Urinary bladder (tissue), 4 donors: ENCODE measurements around the gene ATP6V0A4. TPM values are rescaled to one million over a fixed set of nuclear protein-coding genes. Genes with fewer than 3 reads are reported as not detected.
A peak's percentile ranks its signal among the peaks of the same experiment; 100 is the strongest.

ENCODE experiments used
- DNase-seq: peaks from one replicate; pipeline ENCODE4 v3.0.0-alpha.2; 2015; ENCODE audit errors: extremely low spot score
- H3K27ac ChIP-seq: one replicate; pipeline ENCODE4 v1.5.1; 2013; ENCODE audit warnings: low read depth, mild to moderate bottlenecking, moderate library complexity
- H3K36me3 ChIP-seq: one replicate; pipeline ENCODE4 v1.6.1; 2013; ENCODE audit warnings: mild to moderate bottlenecking, moderate library complexity; ENCODE audit not compliant: insufficient read depth
- H3K4me1 ChIP-seq: one replicate; pipeline ENCODE4 v1.6.1; 2013; ENCODE audit warnings: mild to moderate bottlenecking, moderate library complexity; ENCODE audit not compliant: insufficient read depth
- H3K4me3 ChIP-seq: one replicate; pipeline ENCODE4 v1.5.1; 2013; ENCODE audit warnings: low read depth, low read length
- WGBS: extraction: QIAGEN DNeasy Blood & Tissue Kit; methylation state at CpG from one replicate; pipeline ENCODE4 v1.1.7; 2013; 5-methylcytosine and 5-hydroxymethylcytosine counted together
- polyA plus RNA-seq: library from polyadenylated mRNA; stranded (reverse); fragments of 200-250 nt; gene quantifications from one replicate; pipeline ENCODE4 v1.2.3, GENCODE V29; 2013
- total RNA-seq: library from RNA; depleted of rRNA; stranded (reverse); fragments of >200 nt; gene quantifications from one replicate; pipeline ENCODE4 v1.2.3, GENCODE V29; 2014
- donor health status: healthy with polysubstance abuse.
- donor health status: healthy.

The ATP6V0A4 gene
- total and polyA plus RNA-seq, 2 donors = 0.37 TPM; not detected in 1

DNA sequence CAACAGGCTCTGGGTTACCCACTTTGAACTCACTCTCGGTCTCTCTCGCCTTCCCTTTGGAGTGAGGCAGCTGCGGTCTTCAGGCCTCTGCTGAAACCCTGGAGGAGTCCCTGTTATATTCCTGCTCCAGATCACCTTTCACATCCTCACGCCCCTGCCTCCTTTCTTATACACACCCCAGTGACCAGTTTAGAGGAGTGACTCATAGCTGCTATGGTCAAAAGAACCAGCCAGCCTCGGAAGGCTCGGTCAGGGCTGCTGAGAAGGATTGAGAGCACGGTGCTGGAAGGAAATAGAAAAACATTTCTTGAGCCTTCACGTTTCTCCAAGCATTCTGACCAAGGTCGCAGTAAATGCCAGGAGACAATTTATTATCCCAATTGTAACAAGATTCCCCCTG is 68.6 kb downstream of the ATP6V0A4 start:
- WGBS = 80% methylated on average over 9 of the region's 9 CpGs
- H3K4me3 ChIP-seq = no peak overlapping the region
- no peaks in the 10 kb centered on the region for H3K36me3 ChIP-seq
- H3K4me1 ChIP-seq = no peaks in the 10 kb centered on the region
- no peak overlapping the region for H3K27ac ChIP-seq
- DNase-seq = no peak

DNA sequence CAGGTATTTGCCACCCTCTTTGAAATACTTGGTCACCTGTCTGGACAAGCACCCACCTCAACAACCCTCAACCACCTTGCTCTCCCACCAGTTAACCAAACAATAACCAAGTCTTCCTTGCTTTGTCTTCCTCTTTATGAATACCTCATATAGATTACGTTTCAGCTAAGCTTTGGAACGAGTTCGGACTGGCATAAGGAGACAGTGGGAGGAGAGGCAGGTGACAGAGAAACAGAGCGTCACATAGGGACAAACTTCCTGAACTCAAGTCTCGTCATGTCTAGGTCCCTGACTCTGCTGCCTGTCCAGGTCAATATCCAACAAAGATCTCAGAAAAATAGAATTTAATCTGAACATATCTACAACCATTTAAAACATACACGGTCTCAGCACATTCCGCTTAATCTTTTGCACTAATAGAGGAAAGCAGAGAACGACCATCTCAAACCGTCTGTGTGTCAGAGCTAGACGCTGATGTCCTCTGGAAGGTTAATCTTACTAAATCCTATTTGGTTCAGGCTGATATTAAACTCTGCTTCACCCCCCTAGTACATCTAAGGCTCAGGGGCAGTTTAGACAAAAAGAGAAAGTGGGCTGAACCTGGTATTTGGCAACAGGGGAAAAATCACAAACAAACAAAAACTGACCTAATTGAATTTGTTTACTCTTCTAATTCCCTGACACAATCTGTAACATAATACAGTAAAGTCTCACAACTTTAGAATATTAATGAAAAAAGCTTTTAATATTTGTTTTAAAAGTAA is 70.5 kb downstream of the ATP6V0A4 start:
- no peaks in the 10 kb centered on the region for H3K4me1 ChIP-seq
- peak; percentile 77 for DNase-seq
- H3K36me3 ChIP-seq = no peaks in the 10 kb centered on the region
- no peak overlapping the region for H3K27ac ChIP-seq
- WGBS = 44% methylated on average over 10 of the region's 10 CpGs
- H3K4me3 ChIP-seq = no peak overlapping the region

DNA sequence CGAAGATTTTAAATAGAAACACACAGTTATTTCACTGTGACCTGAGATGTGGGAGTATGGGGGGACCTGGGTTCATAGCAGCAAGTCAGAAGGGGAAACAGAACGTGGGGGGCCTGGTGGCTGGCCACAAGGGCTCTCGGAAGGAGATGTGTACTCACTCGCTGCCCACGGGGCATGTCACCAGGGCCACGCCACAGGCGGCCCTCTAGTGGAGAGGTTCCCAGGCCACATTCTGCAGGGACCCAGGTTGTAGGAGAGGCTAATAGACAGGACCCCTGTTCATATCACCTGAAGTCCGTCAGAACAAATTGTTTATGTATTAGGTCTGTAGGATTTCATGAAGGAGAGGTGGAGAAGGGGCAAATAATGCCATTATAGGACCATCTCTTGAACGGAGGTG is 71.7 kb downstream of the ATP6V0A4 start:
- Histone ChIP-seq H3K4me3 (no peak overlapping the region), H3K27ac (no peak overlapping the region), H3K36me3 (no peaks in the 10 kb centered on the region), H3K4me1 (no peaks in the 10 kb centered on the region)
- WGBS = 81% methylated on average over 9 of the region's 9 CpGs
- DNase-seq = no peak

DNA sequence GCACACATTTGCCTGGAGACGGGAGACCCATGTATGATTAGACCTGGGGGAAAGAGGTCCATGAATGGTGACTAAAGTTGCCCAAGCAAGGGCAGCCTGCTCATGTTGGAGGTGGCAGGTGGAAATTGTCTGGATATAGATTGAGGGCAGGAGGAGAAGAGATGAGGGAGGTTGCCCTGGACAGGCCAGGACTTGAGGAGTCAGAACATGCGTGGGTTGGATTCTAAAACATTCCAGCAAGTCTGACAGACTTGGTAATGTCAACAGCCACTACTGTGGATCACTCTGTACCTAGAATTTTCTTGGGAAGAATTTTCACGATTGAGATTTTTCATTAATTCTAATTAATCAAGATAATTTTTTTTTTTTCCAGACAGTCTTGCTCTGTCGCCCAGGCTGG is 77.7 kb downstream of the ATP6V0A4 start:
- no peaks in the 10 kb centered on the region for H3K4me1 ChIP-seq
- no peak overlapping the region for H3K27ac ChIP-seq
- no peak for DNase-seq
- 62% methylated on average over 4 of the region's 4 CpGs for WGBS
- H3K4me3 ChIP-seq = no peak overlapping the region
- H3K36me3 ChIP-seq = no peaks in the 10 kb centered on the region

DNA sequence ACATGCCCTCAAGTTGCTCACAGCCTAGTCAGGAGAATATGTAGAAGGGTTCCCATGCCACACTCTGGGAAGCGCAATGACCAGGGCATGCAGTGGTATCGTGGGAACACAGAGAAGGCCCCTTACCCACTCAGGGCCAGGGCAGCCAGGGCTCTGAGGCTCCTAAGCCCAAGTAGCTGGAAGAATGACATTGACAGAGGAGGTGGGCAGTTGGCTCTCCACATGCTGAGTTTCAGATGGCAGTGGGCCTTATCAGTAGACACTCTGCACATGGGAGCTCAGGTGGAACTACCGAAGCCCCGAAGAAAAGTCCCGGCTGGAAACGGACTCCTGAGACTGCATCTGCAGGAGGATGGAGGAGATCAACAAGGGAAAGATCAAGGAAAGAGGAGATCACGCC is 81.1 kb downstream of the ATP6V0A4 start:
- no peak overlapping the region for H3K4me3 ChIP-seq

DNA sequence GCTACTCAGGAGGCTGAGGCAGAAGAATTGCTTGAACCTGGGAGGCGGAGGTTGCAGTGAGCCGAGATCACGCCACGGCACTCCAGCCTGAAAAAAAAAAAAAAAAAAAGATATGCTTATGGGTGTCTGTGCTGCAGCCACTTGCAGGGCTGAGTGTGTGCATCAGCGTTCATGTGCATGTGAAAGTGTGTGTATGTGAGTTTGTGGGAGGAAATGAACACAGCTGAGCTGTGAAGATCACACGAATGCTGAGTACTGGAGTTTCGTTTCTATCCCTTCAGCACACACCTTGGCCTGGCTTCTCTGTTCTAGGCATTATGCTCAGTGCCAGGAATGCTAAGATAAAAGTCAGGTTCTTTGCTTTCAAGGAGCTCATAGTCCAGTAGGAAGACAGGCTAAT is 84.8 kb downstream of the ATP6V0A4 start:
- DNase-seq = no peak
- H3K4me1 ChIP-seq = no peaks in the 10 kb centered on the region
- H3K4me3 ChIP-seq = no peak overlapping the region
- H3K36me3 ChIP-seq = no peaks in the 10 kb centered on the region
- 90% methylated on average over 7 of the region's 7 CpGs for WGBS
- no peak overlapping the region for H3K27ac ChIP-seq

More for the DNA sequence above, 81.1 kb downstream of the ATP6V0A4 start:
- Histone ChIP-seq H3K36me3 (no peaks in the 10 kb centered on the region), H3K4me1 (no peaks in the 10 kb centered on the region), H3K27ac (no peak overlapping the region)
- 94% methylated on average over 7 of the region's 7 CpGs for WGBS
- DNase-seq = no peak

DNA sequence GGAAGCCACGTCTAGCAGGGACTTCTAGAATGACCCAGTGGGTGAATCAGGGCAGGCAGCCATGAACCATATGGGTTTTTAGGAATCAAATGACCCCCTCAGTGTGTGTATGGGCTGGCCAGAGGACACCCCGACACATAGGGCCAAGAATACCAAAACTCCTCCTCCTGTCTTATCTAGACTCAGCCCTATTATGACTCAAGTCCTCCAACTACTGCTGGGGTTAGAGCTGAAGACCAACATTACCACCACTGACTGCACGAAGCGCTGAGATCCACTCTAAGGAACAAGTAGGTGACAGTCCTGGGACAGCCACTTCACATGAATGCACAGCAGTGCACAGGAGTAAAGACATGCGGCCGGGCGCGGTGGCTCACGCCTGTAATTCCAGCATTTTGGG is 85.3 kb downstream of the ATP6V0A4 start:
- WGBS = 94% methylated on average over 9 of the region's 9 CpGs
- no peaks in the 10 kb centered on the region for H3K36me3 ChIP-seq
- H3K4me1 ChIP-seq = no peaks in the 10 kb centered on the region
- no peak overlapping the region for H3K4me3 ChIP-seq
- no peak overlapping the region for H3K27ac ChIP-seq
- DNase-seq = no peak

DNA sequence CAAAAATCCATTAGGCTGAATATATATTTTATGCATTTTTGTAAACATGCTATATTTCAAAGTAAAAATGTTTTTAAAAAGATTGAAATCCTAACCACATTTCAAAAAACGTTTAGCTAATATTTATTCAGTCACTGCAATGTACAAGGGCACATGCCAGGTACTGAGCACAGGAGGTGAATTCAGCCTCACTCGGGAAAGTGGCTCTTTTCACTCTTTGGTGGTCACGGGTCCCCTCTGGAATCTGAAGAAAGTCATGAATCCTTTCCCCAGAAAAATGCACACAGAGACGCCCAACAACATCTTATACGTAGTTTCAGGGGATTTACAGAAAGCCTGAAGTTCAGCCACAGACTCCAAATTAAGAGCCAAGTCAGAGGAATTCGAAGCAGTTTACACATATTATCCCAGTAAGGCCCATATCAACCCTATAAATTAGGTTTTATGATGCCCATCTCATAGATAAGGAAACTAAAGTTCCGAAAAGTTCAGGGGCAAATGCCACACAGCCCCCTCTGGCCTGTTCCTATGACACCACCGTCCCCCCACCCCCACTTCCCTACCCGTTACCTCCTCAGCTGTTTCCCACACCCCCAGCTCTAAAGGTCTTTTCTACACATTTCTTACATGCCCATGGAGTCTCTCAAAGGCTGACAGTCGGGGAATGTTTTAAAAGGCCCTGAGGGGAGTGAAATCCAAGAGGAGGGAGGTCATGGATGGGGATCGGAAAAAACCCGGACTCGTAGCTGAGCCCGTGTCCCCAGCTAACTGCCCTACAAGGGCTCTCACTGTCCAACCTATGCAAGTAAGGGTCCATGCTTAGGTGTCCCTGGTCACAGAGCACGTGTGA is 87.2 kb downstream of the ATP6V0A4 start:
- DNase-seq = no peak
- Histone ChIP-seq H3K36me3 (no peaks in the 10 kb centered on the region), H3K27ac (no peak overlapping the region), H3K4me1 (no peaks in the 10 kb centered on the region), H3K4me3 (no peak overlapping the region)
- WGBS = 47% methylated on average over 15 of the region's 15 CpGs

DNA sequence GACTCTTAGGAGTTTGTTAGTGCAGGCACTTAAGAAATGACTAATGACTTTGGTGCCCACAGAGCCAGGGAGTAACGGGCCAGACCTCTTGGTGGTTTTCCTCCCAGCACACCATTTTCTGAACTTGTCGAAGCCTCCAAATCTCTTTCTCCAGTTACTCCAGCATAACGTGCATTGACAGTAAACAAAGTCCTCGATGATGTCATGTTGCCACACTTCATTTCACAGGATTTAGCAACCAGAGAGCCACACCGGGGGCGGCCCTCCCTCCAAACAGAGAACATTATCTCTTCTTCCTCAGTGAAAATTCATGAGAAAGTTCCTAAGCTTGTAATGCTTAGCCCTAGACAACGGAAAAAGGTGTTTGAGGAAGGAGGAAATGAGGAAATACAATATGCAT is 92.8 kb downstream of the ATP6V0A4 start:
- Histone ChIP-seq H3K27ac (no peak overlapping the region), H3K36me3 (no peaks in the 10 kb centered on the region), H3K4me3 (no peak overlapping the region), H3K4me1 (no peaks in the 10 kb centered on the region)
- 55% methylated on average over 7 of the region's 7 CpGs for WGBS
- no peak for DNase-seq

DNA sequence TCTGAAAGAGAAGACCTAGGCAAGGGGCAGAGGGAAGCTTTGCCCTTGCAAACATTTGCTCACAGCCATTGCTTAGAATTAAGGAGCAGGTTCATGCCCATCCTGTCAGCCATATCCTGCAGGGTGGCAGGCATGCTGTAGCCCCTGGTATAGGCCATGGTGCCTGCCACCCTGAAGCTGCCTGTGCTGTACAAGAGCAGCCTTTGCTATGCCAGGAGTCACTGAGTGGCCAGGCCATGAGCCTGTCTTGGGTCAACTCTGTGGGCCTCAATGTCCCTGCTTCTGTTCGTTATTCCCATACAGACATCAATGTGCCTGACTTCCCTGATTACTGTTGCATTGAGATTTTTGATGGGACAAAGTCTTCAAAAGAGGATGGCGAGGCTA is 96.5 kb downstream of the ATP6V0A4 start:
- no peak overlapping the region for H3K4me3 ChIP-seq
- H3K4me1 ChIP-seq = no peaks in the 10 kb centered on the region
- H3K27ac ChIP-seq = no peak overlapping the region
- 92% methylated on average over 2 of the region's 2 CpGs for WGBS
- no peak for DNase-seq
- no peaks in the 10 kb centered on the region for H3K36me3 ChIP-seq

DNA sequence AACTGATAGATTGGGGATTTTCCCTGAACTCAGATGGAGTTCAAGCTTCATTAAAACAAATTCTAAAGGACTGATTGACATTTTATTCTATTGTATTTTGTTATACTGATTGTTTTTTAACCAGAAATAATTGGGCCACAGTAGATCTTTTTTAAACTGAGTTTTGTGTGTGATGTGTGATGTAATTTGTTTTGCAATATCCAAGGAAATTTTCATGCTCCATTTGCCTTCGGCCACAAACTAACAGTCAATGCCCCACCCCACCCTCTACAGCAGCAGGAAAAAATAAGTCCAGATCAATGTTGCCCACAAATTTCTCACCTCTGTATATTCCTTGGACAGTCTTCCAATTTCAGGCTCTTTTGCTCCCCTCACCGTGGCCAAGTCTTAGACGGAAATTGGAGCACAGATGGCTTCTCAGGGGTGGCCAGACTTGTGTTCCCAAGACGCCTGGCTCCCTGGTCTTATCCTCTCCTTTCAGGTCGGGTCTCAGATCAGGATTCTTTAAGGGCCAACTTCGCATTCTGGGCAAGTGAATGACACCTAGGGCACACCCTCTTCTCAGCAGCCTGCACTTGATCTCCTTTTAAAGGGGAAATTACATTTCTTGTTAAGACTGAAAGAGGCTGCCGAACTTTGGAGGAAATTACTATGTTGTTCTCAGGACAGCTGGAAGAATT is 97.0 kb downstream of the ATP6V0A4 start, which contains the start of gene SVOPL:
TSS of gene SVOPL (minus strand) at position 506 of the 680 bp plus-strand sequence. CDS start 22,317 bp downstream, outside the sequence.
- WGBS = 63% methylated on average over 7 of the region's 7 CpGs
- H3K4me1 ChIP-seq = no peaks in the 10 kb centered on the region
- H3K27ac ChIP-seq = no peak within 1 kb of the TSS
- H3K4me3 ChIP-seq = no peak within 1 kb of the TSS
- H3K36me3 ChIP-seq = no peaks in the 10 kb centered on the region
- DNase-seq = no peak

DNA sequence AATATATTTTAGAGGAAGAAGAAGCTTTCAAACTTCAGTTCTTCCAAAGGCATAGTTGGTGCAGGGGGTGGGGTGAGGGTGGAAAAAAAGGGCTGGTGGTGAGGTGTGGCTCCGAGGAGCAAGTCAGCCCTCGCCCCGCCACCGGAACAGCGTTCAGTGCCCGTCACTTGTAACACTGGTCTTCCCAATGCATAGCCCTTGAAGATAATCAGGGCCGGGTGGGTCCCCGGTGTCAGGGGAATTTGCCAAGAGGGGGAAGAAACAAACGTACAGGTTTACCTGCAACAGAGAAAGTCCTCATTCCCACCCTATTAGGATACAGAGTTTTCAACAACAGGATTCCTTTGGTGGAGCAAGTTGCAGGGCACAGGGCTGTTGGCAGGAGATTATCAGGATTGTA is 98.3 kb downstream of the ATP6V0A4 start:
- H3K4me3 ChIP-seq = no peak overlapping the region
- WGBS = 84% methylated on average over 9 of the region's 9 CpGs
- no peak overlapping the region for H3K27ac ChIP-seq
- no peaks in the 10 kb centered on the region for H3K36me3 ChIP-seq
- no peak for DNase-seq
- no peaks in the 10 kb centered on the region for H3K4me1 ChIP-seq

DNA sequence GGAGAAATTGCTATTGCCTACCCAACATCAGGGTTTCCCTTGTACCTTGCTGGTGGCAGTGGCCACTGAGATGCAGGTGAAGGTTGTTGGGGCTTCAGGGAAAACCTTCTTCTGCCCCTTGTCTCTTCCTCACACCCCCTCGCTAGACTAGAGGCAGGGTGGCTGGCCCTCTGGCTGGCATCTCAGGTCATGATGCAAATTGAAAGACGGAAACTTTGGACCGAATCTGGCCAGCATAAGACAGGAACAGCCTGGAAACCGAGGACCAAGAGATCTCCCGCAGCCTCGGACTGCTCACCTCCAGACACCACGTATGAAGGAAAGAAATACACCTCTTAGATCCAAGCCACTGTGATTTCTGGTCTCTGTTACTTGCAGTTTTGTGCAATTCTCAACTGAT is 99.7 kb downstream of the ATP6V0A4 start:
- WGBS = 92% methylated on average over 7 of the region's 7 CpGs
- Histone ChIP-seq H3K4me1 (no peaks in the 10 kb centered on the region), H3K27ac (no peak overlapping the region), H3K36me3 (no peaks in the 10 kb centered on the region), H3K4me3 (no peak overlapping the region)
- DNase-seq = no peak
